ENCODE data around the gene GAGE10.

DNA sequence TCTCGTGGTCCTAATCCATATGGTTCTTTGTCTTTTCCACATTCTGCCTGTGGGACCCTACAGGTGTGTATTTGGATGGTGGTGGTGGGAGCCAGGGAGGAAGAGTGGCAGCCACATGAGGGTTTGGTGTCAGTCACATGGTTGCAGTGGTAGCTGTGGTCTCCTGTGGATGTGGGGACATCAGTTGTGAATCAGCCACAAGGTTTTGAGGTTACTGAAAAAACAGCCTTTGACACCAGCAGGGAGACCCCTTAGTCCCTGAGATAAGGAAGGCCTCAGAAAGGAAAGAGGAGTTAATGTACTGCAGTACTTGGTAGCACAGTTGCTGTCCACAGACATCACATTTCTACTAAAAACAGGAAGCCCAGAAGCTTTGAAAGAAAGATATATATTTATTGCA, 15.8 kb upstream of the GAGE10 start:
- no peak for TF ChIP-seq EP300 (IDR thresholded peaks at IDR 0.05)
- TF ChIP-seq, protein P1, sequence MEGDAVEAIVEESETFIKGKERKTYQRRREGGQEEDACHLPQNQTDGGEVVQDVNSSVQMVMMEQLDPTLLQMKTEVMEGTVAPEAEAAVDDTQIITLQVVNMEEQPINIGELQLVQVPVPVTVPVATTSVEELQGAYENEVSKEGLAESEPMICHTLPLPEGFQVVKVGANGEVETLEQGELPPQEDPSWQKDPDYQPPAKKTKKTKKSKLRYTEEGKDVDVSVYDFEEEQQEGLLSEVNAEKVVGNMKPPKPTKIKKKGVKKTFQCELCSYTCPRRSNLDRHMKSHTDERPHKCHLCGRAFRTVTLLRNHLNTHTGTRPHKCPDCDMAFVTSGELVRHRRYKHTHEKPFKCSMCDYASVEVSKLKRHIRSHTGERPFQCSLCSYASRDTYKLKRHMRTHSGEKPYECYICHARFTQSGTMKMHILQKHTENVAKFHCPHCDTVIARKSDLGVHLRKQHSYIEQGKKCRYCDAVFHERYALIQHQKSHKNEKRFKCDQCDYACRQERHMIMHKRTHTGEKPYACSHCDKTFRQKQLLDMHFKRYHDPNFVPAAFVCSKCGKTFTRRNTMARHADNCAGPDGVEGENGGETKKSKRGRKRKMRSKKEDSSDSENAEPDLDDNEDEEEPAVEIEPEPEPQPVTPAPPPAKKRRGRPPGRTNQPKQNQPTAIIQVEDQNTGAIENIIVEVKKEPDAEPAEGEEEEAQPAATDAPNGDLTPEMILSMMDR (IDR thresholded peaks at IDR 0.05), result no peak
- TF ChIP-seq POLR2A (IDR thresholded peaks at IDR 0.05), result no peak
- TF ChIP-seq POLR2AphosphoS5 (IDR thresholded peaks at IDR 0.05), result no peak
